Measurements from ENCODE around the gene DDX31.
A peak's percentile ranks its signal among the peaks of the same experiment; 100 is the strongest.
"Not testable (repeated sequence)": the region's sequence is repeated elsewhere in the genome, so short reads cannot be mapped to it uniquely, and the experiment has no call there.

Gene DDX31

DNA sequence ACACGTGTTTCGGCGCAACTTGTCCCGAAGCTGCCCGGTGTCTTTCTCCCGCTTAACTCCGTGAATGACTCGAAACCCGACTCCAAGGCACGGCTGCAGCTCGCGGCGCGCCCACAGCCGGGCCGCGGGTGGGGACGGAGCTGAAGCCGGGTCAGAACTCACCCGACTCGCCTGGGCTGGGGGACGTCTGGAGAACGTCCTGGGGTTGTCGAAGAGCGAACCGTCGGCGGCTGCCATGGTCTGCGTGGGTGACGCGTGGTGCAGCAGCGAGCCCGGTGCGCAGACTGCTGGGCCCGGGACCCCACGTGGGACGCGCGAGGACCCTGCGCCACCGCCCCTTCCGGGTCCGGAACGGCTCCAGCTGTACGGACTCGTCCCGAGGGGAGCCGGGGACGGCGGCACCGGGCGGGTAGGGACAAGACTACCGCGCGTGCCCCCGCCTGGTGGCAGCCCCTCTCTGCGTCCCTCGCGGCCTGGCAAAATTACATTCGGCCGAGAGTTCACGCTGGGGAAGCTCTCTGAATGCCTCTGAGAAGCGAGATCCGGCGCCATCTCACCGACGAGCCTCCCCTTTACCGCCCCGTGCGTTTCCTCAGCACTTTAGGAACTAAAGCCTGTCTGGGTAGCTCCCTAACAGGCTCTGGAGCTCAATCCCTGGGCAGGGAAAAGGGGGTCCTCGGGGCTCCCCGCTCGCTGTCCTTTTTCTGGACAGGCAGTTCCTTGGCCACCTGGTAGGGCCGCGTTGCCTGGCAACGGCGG is at the start of gene DDX31:
TSS of gene DDX31 (minus strand) at position 286 of the 759 bp plus-strand sequence. CDS start at position 237, 49 bp downstream.
- H3K36me3 ChIP-seq (ENCODE audit: control insufficient read depth, insufficient read depth, low read length) = no peaks in the 10 kb centered on the region
- H3K9me3 ChIP-seq (ENCODE audit: control insufficient read depth, low read length) = no peaks in the 10 kb centered on the region
- H3K4me2 ChIP-seq (ENCODE audit: low read length) = peak within 1 kb of the TSS; percentile 79
- no peaks in the 10 kb centered on the region for H3K4me1 ChIP-seq
- peak within 1 kb of the TSS; percentile 98 for H3K4me3 ChIP-seq (ENCODE audit: low read depth, low read length)
- TF ChIP-seq, protein P1, sequence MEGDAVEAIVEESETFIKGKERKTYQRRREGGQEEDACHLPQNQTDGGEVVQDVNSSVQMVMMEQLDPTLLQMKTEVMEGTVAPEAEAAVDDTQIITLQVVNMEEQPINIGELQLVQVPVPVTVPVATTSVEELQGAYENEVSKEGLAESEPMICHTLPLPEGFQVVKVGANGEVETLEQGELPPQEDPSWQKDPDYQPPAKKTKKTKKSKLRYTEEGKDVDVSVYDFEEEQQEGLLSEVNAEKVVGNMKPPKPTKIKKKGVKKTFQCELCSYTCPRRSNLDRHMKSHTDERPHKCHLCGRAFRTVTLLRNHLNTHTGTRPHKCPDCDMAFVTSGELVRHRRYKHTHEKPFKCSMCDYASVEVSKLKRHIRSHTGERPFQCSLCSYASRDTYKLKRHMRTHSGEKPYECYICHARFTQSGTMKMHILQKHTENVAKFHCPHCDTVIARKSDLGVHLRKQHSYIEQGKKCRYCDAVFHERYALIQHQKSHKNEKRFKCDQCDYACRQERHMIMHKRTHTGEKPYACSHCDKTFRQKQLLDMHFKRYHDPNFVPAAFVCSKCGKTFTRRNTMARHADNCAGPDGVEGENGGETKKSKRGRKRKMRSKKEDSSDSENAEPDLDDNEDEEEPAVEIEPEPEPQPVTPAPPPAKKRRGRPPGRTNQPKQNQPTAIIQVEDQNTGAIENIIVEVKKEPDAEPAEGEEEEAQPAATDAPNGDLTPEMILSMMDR (IDR thresholded peaks at IDR 0.05) = no peak
- peak within 1 kb of the TSS; percentile 8 for H3K9ac ChIP-seq
- H3K27me3 ChIP-seq (ENCODE audit: control insufficient read depth, insufficient read depth, low read length) = no peaks in the 10 kb centered on the region
- peaks cover 14% of the 10 kb centered on the region for H3K79me2 ChIP-seq
- H2AFZ ChIP-seq = peak within 1 kb of the TSS; percentile 90
- peak within 1 kb of the TSS; percentile 92 for H3K27ac ChIP-seq

DNA sequence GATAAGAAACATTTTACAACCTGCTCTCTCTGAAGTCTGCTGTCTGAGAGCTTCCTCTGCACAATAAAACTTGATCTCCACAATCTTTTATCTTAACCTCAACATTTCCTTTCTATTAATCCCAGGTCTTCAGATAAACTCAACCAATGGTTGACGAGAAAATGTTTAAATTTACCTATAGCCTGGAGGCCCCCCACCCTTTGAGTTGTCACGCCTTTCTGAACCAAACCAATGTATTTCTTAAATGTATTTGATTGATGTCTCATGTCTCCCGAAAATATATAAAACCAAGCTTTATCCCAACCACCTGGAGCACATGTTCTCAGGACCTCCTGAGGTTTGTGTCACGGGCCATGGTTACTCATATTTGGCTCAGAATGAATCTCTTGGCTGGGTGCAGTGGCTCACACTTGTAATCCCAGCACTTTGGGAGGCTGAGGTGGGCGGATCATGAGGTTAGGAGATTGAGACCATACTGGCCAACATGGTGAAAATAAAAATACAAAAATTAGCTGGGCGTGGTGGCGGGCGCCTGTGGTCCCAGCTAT is 48.7 kb upstream of the DDX31 start:
- H3K27me3 ChIP-seq (ENCODE audit: control insufficient read depth, insufficient read depth, low read length); H3K27ac ChIP-seq; H3K9ac ChIP-seq; H3K9me3 ChIP-seq (ENCODE audit: control insufficient read depth, low read length); H2AFZ ChIP-seq; H3K36me3 ChIP-seq (ENCODE audit: control insufficient read depth, insufficient read depth, low read length); H3K79me2 ChIP-seq; H3K4me3 ChIP-seq (ENCODE audit: low read depth, low read length); H3K4me1 ChIP-seq; H3K4me2 ChIP-seq (ENCODE audit: low read length): not testable (repeated sequence)

DNA sequence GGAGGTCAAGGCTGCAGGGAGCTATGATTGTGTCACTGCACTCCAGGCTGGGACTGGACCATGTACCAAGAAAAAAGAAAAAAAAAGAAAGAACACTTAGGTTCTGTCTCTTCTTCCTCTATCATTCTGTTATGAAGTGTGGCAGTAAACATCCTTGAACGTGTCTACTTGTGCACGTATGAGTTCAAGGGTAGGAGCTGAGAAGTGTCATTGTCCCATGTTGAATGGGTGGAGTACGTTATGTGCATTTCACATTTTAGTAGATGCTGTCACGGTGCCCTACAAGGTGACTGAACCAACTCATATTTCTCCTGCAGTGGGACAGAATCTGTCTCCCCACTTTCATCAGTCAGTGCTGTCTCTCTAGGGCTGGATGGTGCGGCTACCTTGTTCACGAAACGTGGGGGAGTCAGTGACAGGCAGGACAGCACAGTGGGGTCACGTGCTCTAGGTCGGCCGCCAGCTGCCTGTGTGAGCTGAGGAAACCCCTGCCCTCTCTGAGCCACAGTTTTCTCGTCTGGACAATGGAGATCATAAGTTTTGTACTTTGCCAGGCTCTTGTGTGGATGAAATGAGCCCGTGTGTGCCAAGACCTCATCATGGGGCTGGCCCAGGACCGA is 47.7 kb upstream of the DDX31 start:
- no peak overlapping the region for H3K27ac ChIP-seq
- H3K4me3 ChIP-seq (ENCODE audit: low read depth, low read length) = no peak overlapping the region
- no peak overlapping the region for H3K9ac ChIP-seq
- no peak overlapping the region for H2AFZ ChIP-seq
- no peaks in the 10 kb centered on the region for H3K27me3 ChIP-seq (ENCODE audit: control insufficient read depth, insufficient read depth, low read length)
- H3K9me3 ChIP-seq (ENCODE audit: control insufficient read depth, low read length) = no peaks in the 10 kb centered on the region
- TF ChIP-seq, protein P1 (IDR thresholded peaks at IDR 0.05) = no peak
- H3K4me1 ChIP-seq = no peaks in the 10 kb centered on the region
- no peak overlapping the region for H3K4me2 ChIP-seq (ENCODE audit: low read length)
- H3K36me3 ChIP-seq (ENCODE audit: control insufficient read depth, insufficient read depth, low read length) = no peaks in the 10 kb centered on the region
- no peaks in the 10 kb centered on the region for H3K79me2 ChIP-seq

GRCh38 chr9:132716007-132716406 is 46.2 kb upstream of the DDX31 start:
- no peaks in the 10 kb centered on the region for H3K27me3 ChIP-seq (ENCODE audit: control insufficient read depth, insufficient read depth, low read length)
- no peak overlapping the region for H2AFZ ChIP-seq
- no peak overlapping the region for H3K9ac ChIP-seq
- H3K36me3 ChIP-seq (ENCODE audit: control insufficient read depth, insufficient read depth, low read length) = no peaks in the 10 kb centered on the region
- TF ChIP-seq, protein P1 (IDR thresholded peaks at IDR 0.05) = no peak
- no peaks in the 10 kb centered on the region for H3K79me2 ChIP-seq
- no peak overlapping the region for H3K4me3 ChIP-seq (ENCODE audit: low read depth, low read length)
- H3K4me1 ChIP-seq = no peaks in the 10 kb centered on the region
- H3K27ac ChIP-seq = no peak overlapping the region
- no peak overlapping the region for H3K4me2 ChIP-seq (ENCODE audit: low read length)
- H3K9me3 ChIP-seq (ENCODE audit: control insufficient read depth, low read length) = no peaks in the 10 kb centered on the region

DNA sequence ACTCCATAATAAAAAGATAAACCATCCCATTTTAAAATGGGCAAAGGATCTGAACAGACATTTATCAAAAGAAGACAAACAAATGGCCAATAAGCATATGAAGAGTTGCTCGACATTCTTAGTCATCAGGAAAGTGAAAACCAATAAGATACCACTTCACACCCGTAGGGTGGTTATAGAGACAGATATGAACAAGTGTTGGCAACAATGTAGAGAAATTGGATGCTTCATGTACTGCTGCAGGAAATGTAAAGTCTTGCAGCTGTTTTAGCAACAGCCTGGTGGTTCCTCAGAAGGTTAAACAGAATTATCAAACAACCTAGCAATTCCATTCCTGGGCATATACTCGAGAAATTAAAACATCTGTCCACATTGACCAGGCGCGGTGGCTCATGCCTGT is 43.0 kb upstream of the DDX31 start:
- H3K4me2 ChIP-seq (ENCODE audit: low read length) = no peak overlapping the region
- H3K4me3 ChIP-seq (ENCODE audit: low read depth, low read length) = no peak overlapping the region
- no peak overlapping the region for H2AFZ ChIP-seq

More for the DNA sequence above, 43.0 kb upstream of the DDX31 start:
- no peaks in the 10 kb centered on the region for H3K4me1 ChIP-seq
- no peaks in the 10 kb centered on the region for H3K27me3 ChIP-seq (ENCODE audit: control insufficient read depth, insufficient read depth, low read length)
- no peak overlapping the region for H3K9ac ChIP-seq
- no peak overlapping the region for H3K27ac ChIP-seq
- TF ChIP-seq, protein P1 (IDR thresholded peaks at IDR 0.05) = no peak
- no peaks in the 10 kb centered on the region for H3K79me2 ChIP-seq
- H3K9me3 ChIP-seq (ENCODE audit: control insufficient read depth, low read length) = no peaks in the 10 kb centered on the region
- no peaks in the 10 kb centered on the region for H3K36me3 ChIP-seq (ENCODE audit: control insufficient read depth, insufficient read depth, low read length)
